Gastrocnemius medialis (tissue), 4 donors: Measurements from ENCODE around the gene TIPIN.

Experiments
- POLR2A ChIP-seq, 2 donors: fragments of 450-650 bp; IDR thresholded peaks; one replicate each; pipeline ENCODE4 v1.6.1; 2017; ENCODE audit warnings: antibody characterized with exemption in 2 of 2, mild to moderate bottlenecking in 2 of 2, moderate library complexity in 2 of 2
- TF ChIP-seq, protein P1 (sequence below), 5 experiments: fragments of 450-650 bp in 3 of 5; fragments of 200-600 bp in 2 of 5; sonication (generic) in 2 of 5; IDR thresholded peaks in 4 of 5; conservative IDR thresholded peaks in 1 of 5; 1 replicate in 4 of 5; 2 replicates in 1 of 5; pipeline ENCODE4 v1.5.1; 2016 to 2019; ENCODE audit warnings: antibody characterized with exemption in 5 of 5, mild to moderate bottlenecking in 3 of 5, moderate library complexity in 3 of 5

DNA sequence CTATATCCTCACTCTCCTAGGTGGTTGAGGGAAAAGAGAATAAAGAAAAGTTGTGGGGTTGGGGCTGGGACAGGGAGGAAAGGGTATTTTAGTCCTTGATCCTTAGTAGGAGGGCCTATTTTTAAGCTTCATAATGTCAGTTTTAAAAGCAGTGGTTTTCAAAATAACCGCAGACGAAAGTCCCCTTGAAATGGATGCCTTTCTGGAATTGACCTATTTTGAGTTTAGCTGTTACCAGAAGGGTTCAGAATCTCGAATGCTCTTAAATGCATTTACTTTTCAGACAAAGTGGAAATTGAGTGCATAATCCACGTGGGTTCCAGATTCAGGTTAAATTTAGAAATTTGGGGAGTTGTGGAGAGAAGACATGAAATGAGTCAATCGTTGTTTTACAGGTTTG lies 46.8 kb upstream of the TIPIN start:
- TF ChIP-seq, protein P1, sequence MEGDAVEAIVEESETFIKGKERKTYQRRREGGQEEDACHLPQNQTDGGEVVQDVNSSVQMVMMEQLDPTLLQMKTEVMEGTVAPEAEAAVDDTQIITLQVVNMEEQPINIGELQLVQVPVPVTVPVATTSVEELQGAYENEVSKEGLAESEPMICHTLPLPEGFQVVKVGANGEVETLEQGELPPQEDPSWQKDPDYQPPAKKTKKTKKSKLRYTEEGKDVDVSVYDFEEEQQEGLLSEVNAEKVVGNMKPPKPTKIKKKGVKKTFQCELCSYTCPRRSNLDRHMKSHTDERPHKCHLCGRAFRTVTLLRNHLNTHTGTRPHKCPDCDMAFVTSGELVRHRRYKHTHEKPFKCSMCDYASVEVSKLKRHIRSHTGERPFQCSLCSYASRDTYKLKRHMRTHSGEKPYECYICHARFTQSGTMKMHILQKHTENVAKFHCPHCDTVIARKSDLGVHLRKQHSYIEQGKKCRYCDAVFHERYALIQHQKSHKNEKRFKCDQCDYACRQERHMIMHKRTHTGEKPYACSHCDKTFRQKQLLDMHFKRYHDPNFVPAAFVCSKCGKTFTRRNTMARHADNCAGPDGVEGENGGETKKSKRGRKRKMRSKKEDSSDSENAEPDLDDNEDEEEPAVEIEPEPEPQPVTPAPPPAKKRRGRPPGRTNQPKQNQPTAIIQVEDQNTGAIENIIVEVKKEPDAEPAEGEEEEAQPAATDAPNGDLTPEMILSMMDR (IDR thresholded peaks at IDR 0.05 in 4 of 5, conservative IDR thresholded peaks at IDR 0.05 in 1 of 5): no peak
- TF ChIP-seq POLR2A (IDR thresholded peaks at IDR 0.05): no peak
